Astrocyte (in vitro differentiated cells and primary cell): Measurements from ENCODE around the gene FHIT.

Experiments
- CTCF ChIP-seq: IDR thresholded peaks from 2 replicates; pipeline ENCODE4 v1.5.1; 2011; ENCODE audit warnings: low read depth, mild to moderate bottlenecking, inconsistent platforms, low read length, moderate library complexity; ENCODE audit not compliant: insufficient read depth
- EZH2 ChIP-seq: IDR thresholded peaks from 2 replicates; pipeline ENCODE4 v1.6.1; 2012; ENCODE audit warnings: mild to moderate bottlenecking, low read length, inconsistent platforms; ENCODE audit not compliant: insufficient read depth

GRCh38 chr3:59836531-59836930 lies 1414.7 kb downstream of the FHIT start:
- TF ChIP-seq CTCF: no peak
- no peak for TF ChIP-seq EZH2
